ENCODE results near the gene ARID2. TPM values are rescaled to one million over a fixed set of nuclear protein-coding genes. Genes with fewer than 3 reads are reported as not detected.

ARID2 gene
- total RNA-seq, 1 experiment from 2014 or later: 15.4 TPM

DNA sequence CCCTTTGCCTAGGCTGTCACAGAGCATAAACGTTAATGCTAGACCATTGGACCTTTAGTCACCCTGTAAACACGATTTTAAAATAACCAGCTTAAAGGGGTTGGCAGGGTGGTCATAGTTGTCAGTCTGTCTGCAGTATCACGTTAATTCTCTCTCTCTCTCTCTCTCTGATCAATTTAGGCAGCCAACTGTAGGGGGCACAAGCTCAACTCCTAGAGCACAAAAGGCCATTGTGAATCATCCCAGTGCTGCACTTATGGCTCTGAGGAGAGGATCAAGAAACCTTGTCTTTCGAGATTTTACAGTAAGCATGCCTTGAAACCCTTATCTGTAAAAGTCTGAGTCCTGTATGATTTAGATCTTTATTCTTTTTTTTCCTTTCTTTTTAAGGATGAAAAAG is 163.7 kb downstream of the ARID2 start:
- CTCF ChIA-PET: no interaction called here
- no peak overlapping the region for H3K27ac ChIP-seq (ENCODE audit: low read length)
- no peaks in the 10 kb centered on the region for H3K9me3 ChIP-seq (ENCODE audit: low read length)
- no peak overlapping the region for H2AFZ ChIP-seq (ENCODE audit: low read length)
- no peak overlapping the region for H3K9ac ChIP-seq (ENCODE audit: low read length)
- POLR2A ChIA-PET (ENCODE audit: unreplicated experiment): no interaction called here
- no peaks in the 10 kb centered on the region for H4K20me1 ChIP-seq (ENCODE audit: low read length)
- H3K4me3 ChIP-seq (ENCODE audit: low read length): no peak overlapping the region
- DNase-seq: peak; percentile 27
- H3K9me2 ChIP-seq (replicated peaks; ENCODE audit: low read length): no peaks in the 10 kb centered on the region
- no peak overlapping the region for H3K4me2 ChIP-seq (ENCODE audit: low read length)
- H3K27me3 ChIP-seq (ENCODE audit: low read length): no peaks in the 10 kb centered on the region
- no peaks in the 10 kb centered on the region for H3K79me2 ChIP-seq (ENCODE audit: low read length)
- TF ChIP-seq, protein P1, sequence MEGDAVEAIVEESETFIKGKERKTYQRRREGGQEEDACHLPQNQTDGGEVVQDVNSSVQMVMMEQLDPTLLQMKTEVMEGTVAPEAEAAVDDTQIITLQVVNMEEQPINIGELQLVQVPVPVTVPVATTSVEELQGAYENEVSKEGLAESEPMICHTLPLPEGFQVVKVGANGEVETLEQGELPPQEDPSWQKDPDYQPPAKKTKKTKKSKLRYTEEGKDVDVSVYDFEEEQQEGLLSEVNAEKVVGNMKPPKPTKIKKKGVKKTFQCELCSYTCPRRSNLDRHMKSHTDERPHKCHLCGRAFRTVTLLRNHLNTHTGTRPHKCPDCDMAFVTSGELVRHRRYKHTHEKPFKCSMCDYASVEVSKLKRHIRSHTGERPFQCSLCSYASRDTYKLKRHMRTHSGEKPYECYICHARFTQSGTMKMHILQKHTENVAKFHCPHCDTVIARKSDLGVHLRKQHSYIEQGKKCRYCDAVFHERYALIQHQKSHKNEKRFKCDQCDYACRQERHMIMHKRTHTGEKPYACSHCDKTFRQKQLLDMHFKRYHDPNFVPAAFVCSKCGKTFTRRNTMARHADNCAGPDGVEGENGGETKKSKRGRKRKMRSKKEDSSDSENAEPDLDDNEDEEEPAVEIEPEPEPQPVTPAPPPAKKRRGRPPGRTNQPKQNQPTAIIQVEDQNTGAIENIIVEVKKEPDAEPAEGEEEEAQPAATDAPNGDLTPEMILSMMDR (conservative IDR thresholded peaks at IDR 0.05; ENCODE audit: low read depth, low read length): peak; percentile 50
- TF ChIP-seq EZH2phosphoT487 (IDR thresholded peaks at IDR 0.05; ENCODE audit: borderline replicate concordance, low read length): no peak
- BruUV-seq (replicated peaks): no TSS peak
- H3F3A ChIP-seq (ENCODE audit: low read length, unreplicated experiment): no peaks in the 10 kb centered on the region
- intact Hi-C loops (cut with micrococcal nuclease): no loop called here
- no peaks in the 10 kb centered on the region for H3K4me1 ChIP-seq (ENCODE audit: insufficient read depth, low read length)
- peaks cover 14% of the 10 kb centered on the region for H3K36me3 ChIP-seq (ENCODE audit: low read depth, low read length)
- no peak for ATAC-seq

DNA sequence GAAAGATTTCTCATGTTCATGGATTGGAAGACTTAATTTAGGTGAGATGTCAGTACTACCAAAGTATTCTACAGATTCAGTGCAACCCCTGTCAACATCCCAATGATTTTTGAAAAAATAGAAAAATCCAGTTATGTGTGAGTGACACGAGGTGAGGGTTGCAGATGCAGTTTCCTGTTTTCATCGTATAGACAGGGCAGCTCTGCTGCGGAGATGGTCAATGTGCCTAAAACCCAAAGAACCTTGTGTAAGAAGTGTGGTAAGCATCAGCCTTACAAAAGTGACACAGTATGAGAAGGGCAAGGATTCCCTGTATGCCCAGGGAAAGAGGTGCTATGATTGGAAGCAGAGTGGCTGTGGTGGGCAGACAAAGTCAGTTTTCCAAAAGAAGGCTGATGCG is 166.5 kb downstream of the ARID2 start:
- Histone ChIP-seq H3K27me3 (ENCODE audit: low read length) (no peaks in the 10 kb centered on the region), H3K9ac (ENCODE audit: low read length) (no peak overlapping the region), H3K9me3 (ENCODE audit: low read length) (no peaks in the 10 kb centered on the region), H3K79me2 (ENCODE audit: low read length) (no peaks in the 10 kb centered on the region), H3K4me3 (ENCODE audit: low read length) (no peak overlapping the region), H3K4me2 (ENCODE audit: low read length) (no peak overlapping the region), H4K20me1 (ENCODE audit: low read length) (no peaks in the 10 kb centered on the region), H3K36me3 (ENCODE audit: low read depth, low read length) (peaks cover 14% of the 10 kb centered on the region), H3K9me2 (replicated peaks; ENCODE audit: low read length) (no peaks in the 10 kb centered on the region), H3F3A (ENCODE audit: low read length, unreplicated experiment) (no peaks in the 10 kb centered on the region), H2AFZ (ENCODE audit: low read length) (no peak overlapping the region), H3K27ac (ENCODE audit: low read length) (no peak overlapping the region), H3K4me1 (ENCODE audit: insufficient read depth, low read length) (no peaks in the 10 kb centered on the region)
- no peak for ATAC-seq
- DNase-seq: no peak
- intact Hi-C loops (cut with micrococcal nuclease): no loop called here
- TSS peak; percentile 17 for BruUV-seq (replicated peaks)
- CTCF ChIA-PET: no interaction called here
- no peak for TF ChIP-seq EZH2 (IDR thresholded peaks at IDR 0.05; ENCODE audit: low read length, unreplicated experiment)
- TF ChIP-seq EZH2phosphoT487 (IDR thresholded peaks at IDR 0.05; ENCODE audit: borderline replicate concordance, low read length): no peak
- TF ChIP-seq, protein P1 (conservative IDR thresholded peaks at IDR 0.05; ENCODE audit: low read depth, low read length): no peak
- POLR2A ChIA-PET (ENCODE audit: unreplicated experiment): no interaction called here

DNA sequence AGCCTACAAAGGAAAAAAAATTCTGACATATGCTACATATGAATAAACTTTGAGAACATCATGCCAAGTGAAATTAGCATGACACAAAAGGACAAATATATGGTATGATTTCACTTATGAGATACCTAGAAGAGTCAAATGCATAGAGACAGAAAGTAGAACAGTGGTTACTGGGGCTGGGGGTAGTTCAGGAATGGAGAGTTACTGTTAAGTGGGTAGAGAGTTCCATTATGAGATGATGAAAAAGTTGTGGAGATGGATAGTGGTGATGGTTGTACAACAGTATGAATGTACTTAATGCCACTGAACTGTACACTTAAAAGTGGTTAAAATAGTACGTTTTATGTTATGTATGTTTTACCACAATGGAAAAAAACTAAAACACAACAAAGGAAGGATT is 168.6 kb downstream of the ARID2 start:
- no TSS peak for BruUV-seq (replicated peaks)
- Histone ChIP-seq H3K27ac (ENCODE audit: low read length) (no peak overlapping the region), H3K9me3 (ENCODE audit: low read length) (no peaks in the 10 kb centered on the region), H3K9ac (ENCODE audit: low read length) (no peak overlapping the region), H3K36me3 (ENCODE audit: low read depth, low read length) (peaks cover 10% of the 10 kb centered on the region), H3K4me2 (ENCODE audit: low read length) (no peak overlapping the region), H3K9me2 (replicated peaks; ENCODE audit: low read length) (no peaks in the 10 kb centered on the region), H3K27me3 (ENCODE audit: low read length) (no peaks in the 10 kb centered on the region), H3K79me2 (ENCODE audit: low read length) (no peaks in the 10 kb centered on the region), H3F3A (ENCODE audit: low read length, unreplicated experiment) (no peaks in the 10 kb centered on the region), H4K20me1 (ENCODE audit: low read length) (no peaks in the 10 kb centered on the region), H2AFZ (ENCODE audit: low read length) (no peak overlapping the region), H3K4me1 (ENCODE audit: insufficient read depth, low read length) (no peaks in the 10 kb centered on the region), H3K4me3 (ENCODE audit: low read length) (no peak overlapping the region)
- TF ChIP-seq, protein P1 (conservative IDR thresholded peaks at IDR 0.05; ENCODE audit: low read depth, low read length): no peak
- TF ChIP-seq EZH2 (IDR thresholded peaks at IDR 0.05; ENCODE audit: low read length, unreplicated experiment): no peak
- TF ChIP-seq EZH2phosphoT487 (IDR thresholded peaks at IDR 0.05; ENCODE audit: borderline replicate concordance, low read length): no peak
- ChIA-PET CTCF (no interaction called here), POLR2A (ENCODE audit: unreplicated experiment) (no interaction called here)
- intact Hi-C loops (cut with micrococcal nuclease): no loop called here
- DNase-seq: no peak
- no peak for ATAC-seq

Data from PC-3 (cell line).